Parathyroid adenoma (tissue), 2 donors: ENCODE data around the gene MDGA2.

Experiments
- H2AFZ ChIP-seq: fragments of 300-600 bp; sonication (generic); one replicate; pipeline ENCODE4 v1.7.0; 2017; ENCODE audit warnings: antibody characterized with exemption, mild to moderate bottlenecking
- H3K27ac ChIP-seq: fragments of 300-600 bp; sonication (generic); one replicate; pipeline ENCODE4 v1.7.0; 2017
- H3K27me3 ChIP-seq: fragments of 300-600 bp; sonication (generic); one replicate; pipeline ENCODE4 v1.7.0; 2017; ENCODE audit warnings: low read length; ENCODE audit not compliant: control insufficient read depth, insufficient read depth
- H3K36me3 ChIP-seq: fragments of 300-600 bp; sonication (generic); one replicate; pipeline ENCODE4 v1.7.0; 2017; ENCODE audit warnings: low read length; ENCODE audit not compliant: control insufficient read depth, insufficient read depth
- H3K4me1 ChIP-seq: fragments of 300-600 bp; sonication (generic); one replicate; pipeline ENCODE4 v1.7.0; 2017; ENCODE audit warnings: control low read depth
- H3K4me2 ChIP-seq: fragments of 300-600 bp; sonication (generic); one replicate; pipeline ENCODE4 v1.7.0; 2017; ENCODE audit warnings: low read length
- H3K4me3 ChIP-seq: fragments of 300-600 bp; sonication (generic); one replicate; pipeline ENCODE4 v1.7.0; 2017; ENCODE audit warnings: low read depth, low read length
- H3K79me2 ChIP-seq: fragments of 300-600 bp; sonication (generic); one replicate; pipeline ENCODE4 v1.7.0; 2017; ENCODE audit warnings: control low read depth
- H3K9ac ChIP-seq: fragments of 300-600 bp; sonication (generic); one replicate; pipeline ENCODE4 v1.7.0; 2017; ENCODE audit warnings: mild to moderate bottlenecking
- H3K9me3 ChIP-seq: fragments of 300-600 bp; sonication (generic); one replicate; pipeline ENCODE4 v1.7.0; 2017; ENCODE audit warnings: low read length; ENCODE audit not compliant: control insufficient read depth
- TF ChIP-seq, protein P1 (sequence below): fragments of 300-600 bp; sonication (generic); IDR thresholded peaks from one replicate; pipeline ENCODE4 v1.7.0; 2017; ENCODE audit warnings: antibody characterized with exemption, mild to moderate bottlenecking
- donor health status: primary hyperparathyroidism.

MDGA2 gene

DNA sequence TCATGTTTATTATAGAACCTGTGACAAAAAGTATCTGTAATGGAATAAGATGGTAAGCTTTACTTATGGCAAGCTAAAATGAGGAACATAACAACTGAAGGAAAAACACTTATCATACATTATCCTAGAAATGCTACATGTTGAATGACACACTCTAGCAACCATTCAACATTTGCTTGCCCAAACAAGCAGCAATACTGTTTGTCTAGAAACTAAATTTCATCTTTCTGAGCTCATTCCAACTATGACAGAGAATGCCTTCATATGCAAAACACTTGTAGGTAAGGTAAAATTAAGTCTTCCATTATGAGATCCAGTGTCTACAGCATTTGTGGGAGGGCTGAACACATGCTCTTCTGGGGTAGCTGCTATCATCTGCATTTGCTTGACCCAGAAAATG, 108.1 kb downstream of the MDGA2 start:
- no peak overlapping the region for H3K9ac ChIP-seq
- TF ChIP-seq, protein P1, sequence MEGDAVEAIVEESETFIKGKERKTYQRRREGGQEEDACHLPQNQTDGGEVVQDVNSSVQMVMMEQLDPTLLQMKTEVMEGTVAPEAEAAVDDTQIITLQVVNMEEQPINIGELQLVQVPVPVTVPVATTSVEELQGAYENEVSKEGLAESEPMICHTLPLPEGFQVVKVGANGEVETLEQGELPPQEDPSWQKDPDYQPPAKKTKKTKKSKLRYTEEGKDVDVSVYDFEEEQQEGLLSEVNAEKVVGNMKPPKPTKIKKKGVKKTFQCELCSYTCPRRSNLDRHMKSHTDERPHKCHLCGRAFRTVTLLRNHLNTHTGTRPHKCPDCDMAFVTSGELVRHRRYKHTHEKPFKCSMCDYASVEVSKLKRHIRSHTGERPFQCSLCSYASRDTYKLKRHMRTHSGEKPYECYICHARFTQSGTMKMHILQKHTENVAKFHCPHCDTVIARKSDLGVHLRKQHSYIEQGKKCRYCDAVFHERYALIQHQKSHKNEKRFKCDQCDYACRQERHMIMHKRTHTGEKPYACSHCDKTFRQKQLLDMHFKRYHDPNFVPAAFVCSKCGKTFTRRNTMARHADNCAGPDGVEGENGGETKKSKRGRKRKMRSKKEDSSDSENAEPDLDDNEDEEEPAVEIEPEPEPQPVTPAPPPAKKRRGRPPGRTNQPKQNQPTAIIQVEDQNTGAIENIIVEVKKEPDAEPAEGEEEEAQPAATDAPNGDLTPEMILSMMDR = no peak

DNA sequence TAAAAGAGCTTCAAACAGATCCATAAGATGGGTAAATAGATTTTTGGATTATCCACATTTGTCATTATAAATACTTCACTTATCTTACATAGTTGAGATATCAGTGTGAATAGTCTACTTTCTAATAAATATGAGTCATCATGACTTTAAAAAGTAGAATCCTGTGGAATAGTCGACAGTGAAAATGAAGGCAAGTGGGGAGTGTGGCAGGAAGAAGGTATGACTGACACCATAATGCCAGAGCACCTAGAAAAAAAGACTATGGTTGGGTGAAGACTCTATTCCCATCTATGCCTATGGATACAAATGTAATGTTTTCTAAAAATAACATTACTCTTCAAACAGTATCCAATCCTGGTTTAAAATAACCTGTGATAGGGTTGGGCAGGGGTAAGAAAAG, 117.5 kb downstream of the MDGA2 start:
- TF ChIP-seq, protein P1 = no peak
- no peak overlapping the region for H3K9ac ChIP-seq
- H3K4me2 ChIP-seq = no peak overlapping the region
- H3K79me2 ChIP-seq = no peaks in the 10 kb centered on the region
- no peaks in the 10 kb centered on the region for H3K9me3 ChIP-seq
- H3K27ac ChIP-seq = no peak overlapping the region
- no peak overlapping the region for H2AFZ ChIP-seq
- H3K4me3 ChIP-seq = no peak overlapping the region
- H3K27me3 ChIP-seq = no peaks in the 10 kb centered on the region
- no peaks in the 10 kb centered on the region for H3K4me1 ChIP-seq
- H3K36me3 ChIP-seq = no peaks in the 10 kb centered on the region

More for the DNA sequence above, 108.1 kb downstream of the MDGA2 start:
- Histone ChIP-seq H3K27ac (no peak overlapping the region), H3K36me3 (no peaks in the 10 kb centered on the region), H3K4me1 (no peaks in the 10 kb centered on the region), H3K4me3 (no peak overlapping the region), H3K27me3 (no peaks in the 10 kb centered on the region), H3K4me2 (no peak overlapping the region), H3K79me2 (no peaks in the 10 kb centered on the region), H2AFZ (no peak overlapping the region), H3K9me3 (no peaks in the 10 kb centered on the region)

DNA sequence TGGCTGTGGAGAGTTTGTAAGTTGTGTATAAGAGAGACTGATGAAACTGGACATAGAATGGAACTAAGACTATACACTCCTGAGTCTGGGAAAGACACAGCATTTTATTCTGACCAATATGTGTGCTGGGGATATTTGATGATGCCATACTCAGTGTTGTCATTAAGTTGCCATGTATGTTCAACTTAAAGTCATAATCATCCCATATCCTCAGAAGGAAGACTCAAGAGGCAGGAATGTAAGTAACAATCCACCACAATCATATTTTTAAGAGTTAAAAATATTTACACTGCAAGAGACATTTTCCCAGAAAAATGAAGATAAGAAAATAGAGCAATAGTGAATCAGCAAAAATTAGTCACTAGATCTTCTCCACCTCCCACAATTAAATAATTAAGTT, 120.1 kb downstream of the MDGA2 start:
- Histone ChIP-seq H3K27me3 (no peaks in the 10 kb centered on the region), H3K4me2 (no peak overlapping the region), H2AFZ (no peak overlapping the region), H3K27ac (no peak overlapping the region), H3K36me3 (no peaks in the 10 kb centered on the region), H3K4me1 (no peaks in the 10 kb centered on the region), H3K9ac (no peak overlapping the region), H3K79me2 (no peaks in the 10 kb centered on the region), H3K9me3 (no peaks in the 10 kb centered on the region), H3K4me3 (no peak overlapping the region)
- TF ChIP-seq, protein P1 = no peak

DNA sequence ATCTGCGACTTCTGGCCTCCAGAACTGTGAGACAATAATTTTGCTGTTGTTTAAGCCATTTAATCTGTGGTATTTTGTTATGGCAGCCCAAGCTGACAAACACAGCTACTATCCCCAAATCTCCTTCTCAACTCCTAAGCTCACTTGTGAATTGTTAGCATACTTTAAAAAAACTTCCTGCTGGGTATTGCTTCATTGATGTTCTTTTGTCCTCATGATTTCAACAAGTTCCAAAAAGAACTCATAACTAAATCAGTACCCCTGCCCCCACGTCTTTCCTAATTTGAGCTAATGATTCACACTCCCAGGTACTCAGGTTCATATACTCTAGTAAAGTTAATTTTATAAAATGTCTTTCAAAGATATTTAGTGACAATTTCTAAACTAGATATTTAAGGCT, 125.5 kb downstream of the MDGA2 start:
- no peaks in the 10 kb centered on the region for H3K27me3 ChIP-seq
- no peak overlapping the region for H3K27ac ChIP-seq
- no peaks in the 10 kb centered on the region for H3K9me3 ChIP-seq
- no peaks in the 10 kb centered on the region for H3K36me3 ChIP-seq
- no peak overlapping the region for H3K9ac ChIP-seq
- no peak overlapping the region for H3K4me3 ChIP-seq
- TF ChIP-seq, protein P1 = no peak
- H3K4me1 ChIP-seq = no peaks in the 10 kb centered on the region
- H3K79me2 ChIP-seq = no peaks in the 10 kb centered on the region
- no peak overlapping the region for H3K4me2 ChIP-seq
- no peak overlapping the region for H2AFZ ChIP-seq

DNA sequence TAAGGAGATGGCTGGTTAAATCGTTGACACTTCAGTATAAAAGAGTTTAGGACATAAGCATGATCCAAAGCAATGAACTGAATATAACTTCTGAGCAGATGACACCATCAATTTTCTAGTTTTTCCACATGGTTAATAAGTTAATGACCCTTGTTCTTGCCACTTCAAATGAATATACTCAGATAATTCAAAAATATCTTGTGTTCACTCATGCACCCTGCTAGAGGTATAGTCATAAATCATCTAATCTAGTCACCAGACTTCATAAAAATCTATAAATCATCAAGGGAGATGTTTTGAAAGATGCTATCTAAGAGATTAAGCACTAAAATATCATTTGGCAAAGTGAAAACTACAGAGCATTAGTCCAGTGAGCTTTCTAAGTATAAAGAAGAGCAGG, 131.9 kb downstream of the MDGA2 start:
- Histone ChIP-seq H3K36me3 (no peaks in the 10 kb centered on the region), H2AFZ (no peak overlapping the region), H3K4me2 (no peak overlapping the region), H3K9me3 (no peaks in the 10 kb centered on the region), H3K27ac (no peak overlapping the region), H3K4me1 (no peaks in the 10 kb centered on the region), H3K9ac (no peak overlapping the region), H3K27me3 (no peaks in the 10 kb centered on the region), H3K79me2 (no peaks in the 10 kb centered on the region), H3K4me3 (no peak overlapping the region)
- TF ChIP-seq, protein P1 = no peak
